Measurements from ENCODE around the gene TM4SF18.

Gene TM4SF18

GRCh38 chr3:149368201-149368673 lies 34.8 kb upstream of the TM4SF18 start:
- H2AK5ac ChIP-seq (ENCODE audit: low read length), result no peak overlapping the region
- no peaks in the 10 kb centered on the region for H3K36me3 ChIP-seq (ENCODE audit: control insufficient read depth in 1 of 2, insufficient read depth in 2 of 2, low read length in 2 of 2)
- no peaks in the 10 kb centered on the region for H3K79me2 ChIP-seq (ENCODE audit: control insufficient read depth, insufficient read depth, low read length, poor library complexity)
- H3K4me1 ChIP-seq (ENCODE audit: control insufficient read depth in 1 of 2, insufficient read depth in 2 of 2, low read length in 2 of 2), result peaks cover 4 to 7% of the 10 kb centered on the region in 2 experiments
- H2BK120ac ChIP-seq (ENCODE audit: insufficient read depth, low read length, poor library complexity), result no peak overlapping the region
- H2BK12ac ChIP-seq (ENCODE audit: low read length), result no peak overlapping the region
- no CpG with 5 or more reads among the region's 6 CpGs for WGBS (ENCODE audit: extremely low coverage, insufficient coverage, insufficient read length)
- no peak overlapping the region for H2AFZ ChIP-seq (ENCODE audit: insufficient read depth, low read length, poor library complexity)
- no peak overlapping the region for H3K27ac ChIP-seq (ENCODE audit: low read depth, low read length)
- H3K9ac ChIP-seq (ENCODE audit: low read length), result no peak overlapping the region
- no peak for DNase-seq
- no peak overlapping the region for H4K12ac ChIP-seq (ENCODE audit: low read depth, low read length)
- no peak overlapping the region for H3K4ac ChIP-seq (ENCODE audit: low read depth, low read length)
- H3K4me3 ChIP-seq (ENCODE audit: low read depth, low read length), result no peak overlapping the region
- H3K79me1 ChIP-seq (ENCODE audit: low read length), result no peaks in the 10 kb centered on the region
- no peak overlapping the region for H4K91ac ChIP-seq (ENCODE audit: low read depth, low read length)
- no peak overlapping the region for H4K8ac ChIP-seq (ENCODE audit: low read depth, low read length)
- H3K9me3 ChIP-seq (ENCODE audit: insufficient read depth, low read depth, low read length), result peaks cover 1% of the 10 kb centered on the region
- H2BK5ac ChIP-seq (ENCODE audit: low read depth, low read length, poor library complexity), result no peak overlapping the region
- no peak overlapping the region for H3K14ac ChIP-seq (ENCODE audit: low read length)
- no peak overlapping the region for H3K23ac ChIP-seq (ENCODE audit: low read length)
- H3K4me2 ChIP-seq (ENCODE audit: low read length), result no peak overlapping the region
- no peak overlapping the region for H3K18ac ChIP-seq (ENCODE audit: low read length)
- no peaks in the 10 kb centered on the region for H3K27me3 ChIP-seq (ENCODE audit: insufficient read depth, low read length)

GRCh38 chr3:149366941-149367840 lies 33.8 kb upstream of the TM4SF18 start:
- Histone ChIP-seq H3K4me1 (ENCODE audit: control insufficient read depth in 1 of 2, insufficient read depth in 2 of 2, low read length in 2 of 2) (peaks cover 4 to 7% of the 10 kb centered on the region in 2 experiments), H3K4me3 (ENCODE audit: low read depth, low read length) (no peak overlapping the region), H3K4me2 (ENCODE audit: low read length) (no peak overlapping the region), H4K12ac (ENCODE audit: low read depth, low read length) (no peak overlapping the region), H3K18ac (ENCODE audit: low read length) (no peak overlapping the region), H2BK12ac (ENCODE audit: low read length) (no peak overlapping the region), H3K14ac (ENCODE audit: low read length) (no peak overlapping the region), H3K27me3 (ENCODE audit: insufficient read depth, low read length) (no peaks in the 10 kb centered on the region), H2AFZ (ENCODE audit: insufficient read depth, low read length, poor library complexity) (no peak overlapping the region), H3K4ac (ENCODE audit: low read depth, low read length) (no peak overlapping the region), H3K9ac (ENCODE audit: low read length) (no peak overlapping the region), H3K79me1 (ENCODE audit: low read length) (no peaks in the 10 kb centered on the region), H3K27ac (ENCODE audit: low read depth, low read length) (no peak overlapping the region), H2BK5ac (ENCODE audit: low read depth, low read length, poor library complexity) (no peak overlapping the region), H3K79me2 (ENCODE audit: control insufficient read depth, insufficient read depth, low read length, poor library complexity) (no peaks in the 10 kb centered on the region), H2AK5ac (ENCODE audit: low read length) (peak overlapping the region; percentile 37), H4K8ac (ENCODE audit: low read depth, low read length) (no peak overlapping the region), H3K9me3 (ENCODE audit: insufficient read depth, low read depth, low read length) (no peaks in the 10 kb centered on the region), H3K23ac (ENCODE audit: low read length) (no peak overlapping the region), H3K36me3 (ENCODE audit: control insufficient read depth in 1 of 2, insufficient read depth in 2 of 2, low read length in 2 of 2) (no peaks in the 10 kb centered on the region), H4K91ac (ENCODE audit: low read depth, low read length) (no peak overlapping the region), H2BK120ac (ENCODE audit: insufficient read depth, low read length, poor library complexity) (no peak overlapping the region)
- WGBS (ENCODE audit: extremely low coverage, insufficient coverage, insufficient read length), result no CpG with 5 or more reads among the region's 3 CpGs
- DNase-seq, result peak; percentile 37 to 78

GRCh38 chr3:149366031-149366430 lies 32.6 kb upstream of the TM4SF18 start:
- H3K79me2 ChIP-seq (ENCODE audit: control insufficient read depth, insufficient read depth, low read length, poor library complexity), result no peaks in the 10 kb centered on the region
- no peak overlapping the region for H2AFZ ChIP-seq (ENCODE audit: insufficient read depth, low read length, poor library complexity)
- no peaks in the 10 kb centered on the region for H3K36me3 ChIP-seq (ENCODE audit: control insufficient read depth in 1 of 2, insufficient read depth in 2 of 2, low read length in 2 of 2)
- no peak overlapping the region for H2BK120ac ChIP-seq (ENCODE audit: insufficient read depth, low read length, poor library complexity)
- H2BK12ac ChIP-seq (ENCODE audit: low read length), result no peak overlapping the region
- no peak overlapping the region for H4K8ac ChIP-seq (ENCODE audit: low read depth, low read length)
- H3K23ac ChIP-seq (ENCODE audit: low read length), result no peak overlapping the region
- H2BK5ac ChIP-seq (ENCODE audit: low read depth, low read length, poor library complexity), result no peak overlapping the region
- no peak overlapping the region for H4K91ac ChIP-seq (ENCODE audit: low read depth, low read length)
- no peak overlapping the region for H4K12ac ChIP-seq (ENCODE audit: low read depth, low read length)
- no peaks in the 10 kb centered on the region for H3K27me3 ChIP-seq (ENCODE audit: insufficient read depth, low read length)
- no peaks in the 10 kb centered on the region for H3K79me1 ChIP-seq (ENCODE audit: low read length)
- no peak overlapping the region for H3K9ac ChIP-seq (ENCODE audit: low read length)
- H3K4me3 ChIP-seq (ENCODE audit: low read depth, low read length), result no peak overlapping the region
- H3K4me2 ChIP-seq (ENCODE audit: low read length), result no peak overlapping the region
- no peak overlapping the region for H3K18ac ChIP-seq (ENCODE audit: low read length)
- peaks cover 2% of the 10 kb centered on the region in 2 experiments for H3K4me1 ChIP-seq (ENCODE audit: control insufficient read depth in 1 of 2, insufficient read depth in 2 of 2, low read length in 2 of 2)
- WGBS (ENCODE audit: extremely low coverage, insufficient coverage, insufficient read length), result no CpG with 5 or more reads among the region's 2 CpGs
- H3K9me3 ChIP-seq (ENCODE audit: insufficient read depth, low read depth, low read length), result no peaks in the 10 kb centered on the region
- DNase-seq, result peak in 1 of 2 donors; percentile 60
- H2AK5ac ChIP-seq (ENCODE audit: low read length), result no peak overlapping the region
- no peak overlapping the region for H3K4ac ChIP-seq (ENCODE audit: low read depth, low read length)
- H3K27ac ChIP-seq (ENCODE audit: low read depth, low read length), result no peak overlapping the region
- H3K14ac ChIP-seq (ENCODE audit: low read length), result no peak overlapping the region

GRCh38 chr3:149364624-149365023 lies 31.2 kb upstream of the TM4SF18 start:
- Histone ChIP-seq H3K4me2 (ENCODE audit: low read length) (no peak overlapping the region), H4K8ac (ENCODE audit: low read depth, low read length) (no peak overlapping the region), H2AFZ (ENCODE audit: insufficient read depth, low read length, poor library complexity) (no peak overlapping the region), H3K36me3 (ENCODE audit: control insufficient read depth in 1 of 2, insufficient read depth in 2 of 2, low read length in 2 of 2) (no peaks in the 10 kb centered on the region), H4K12ac (ENCODE audit: low read depth, low read length) (no peak overlapping the region), H2BK5ac (ENCODE audit: low read depth, low read length, poor library complexity) (no peak overlapping the region), H2AK5ac (ENCODE audit: low read length) (no peak overlapping the region), H3K27ac (ENCODE audit: low read depth, low read length) (no peak overlapping the region), H3K27me3 (ENCODE audit: insufficient read depth, low read length) (no peaks in the 10 kb centered on the region), H3K18ac (ENCODE audit: low read length) (no peak overlapping the region), H3K14ac (ENCODE audit: low read length) (no peak overlapping the region), H3K23ac (ENCODE audit: low read length) (no peak overlapping the region), H4K91ac (ENCODE audit: low read depth, low read length) (no peak overlapping the region), H3K4ac (ENCODE audit: low read depth, low read length) (no peak overlapping the region), H3K4me3 (ENCODE audit: low read depth, low read length) (no peak overlapping the region), H3K79me1 (ENCODE audit: low read length) (no peaks in the 10 kb centered on the region), H2BK120ac (ENCODE audit: insufficient read depth, low read length, poor library complexity) (no peak overlapping the region), H3K4me1 (ENCODE audit: control insufficient read depth in 1 of 2, insufficient read depth in 2 of 2, low read length in 2 of 2) (peaks cover 2% of the 10 kb centered on the region in 2 experiments), H3K9me3 (ENCODE audit: insufficient read depth, low read depth, low read length) (no peaks in the 10 kb centered on the region), H3K9ac (ENCODE audit: low read length) (no peak overlapping the region), H2BK12ac (ENCODE audit: low read length) (no peak overlapping the region), H3K79me2 (ENCODE audit: control insufficient read depth, insufficient read depth, low read length, poor library complexity) (no peaks in the 10 kb centered on the region)
- no peak for DNase-seq
- no CpG with 5 or more reads among the region's 2 CpGs for WGBS (ENCODE audit: extremely low coverage, insufficient coverage, insufficient read length)

All from trophoblast cell (in vitro differentiated cells and primary cell).